CD4-positive, alpha-beta T cell treated with Interleukin-6 for 4 hours (primary cell): ENCODE measurements around the gene SIPA1L3.
"Not testable (repeated sequence)": the region's sequence is repeated elsewhere in the genome, so short reads cannot be mapped to it uniquely, and the experiment has no call there.

Experiments used
- DNase-seq: peaks from one replicate; pipeline ENCODE4 v3.0.0-alpha.2; 2020; ENCODE audit warnings: mixed read lengths

The SIPA1L3 gene

GRCh38 chr19:37906869-37907734 is at the start of gene SIPA1L3:
TSS of gene SIPA1L3 (plus strand) at chr19:37907208. CDS start at chr19:38081566, 174,358 bp downstream.
- DNase-seq = peak; percentile 95

DNA sequence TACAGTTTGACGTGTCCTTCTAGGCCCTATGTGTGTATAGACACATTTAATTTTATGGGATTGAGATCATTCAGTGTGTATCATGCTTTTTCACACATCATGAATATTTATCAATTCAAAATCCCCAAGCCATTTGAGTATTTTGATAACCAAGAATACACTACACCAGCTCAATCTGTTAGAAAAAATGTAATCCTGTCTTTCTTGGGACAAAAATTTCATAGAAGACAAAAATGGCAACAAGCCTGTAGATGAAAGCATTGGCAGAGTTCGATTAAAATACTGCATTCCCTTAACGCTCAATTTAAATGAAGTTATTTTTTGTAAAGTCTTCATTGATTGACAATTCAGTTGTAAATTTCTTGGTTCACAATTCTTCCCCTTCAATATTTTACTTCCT is 42.5 kb upstream of the SIPA1L3 start:
- no peak for DNase-seq

DNA sequence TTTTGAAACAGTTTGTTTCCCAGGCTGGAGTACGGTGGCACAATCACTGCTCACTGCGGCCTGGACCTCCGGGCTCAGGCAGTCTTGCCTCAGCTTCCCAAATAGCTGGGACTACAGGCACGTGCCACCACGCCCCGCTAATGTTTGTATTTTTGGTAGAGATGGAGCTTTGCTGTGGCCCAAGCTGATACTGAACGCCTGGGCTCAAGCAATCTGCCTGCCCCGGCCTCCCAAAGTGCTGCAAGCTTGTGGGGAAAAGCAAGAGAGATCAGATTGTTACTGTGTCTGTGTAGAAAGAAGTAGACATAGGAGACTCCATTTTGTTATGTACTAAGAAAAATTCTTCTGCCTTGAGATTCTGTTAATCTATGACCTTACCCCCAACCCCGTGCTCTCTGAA is 41.1 kb upstream of the SIPA1L3 start:
- DNase-seq = not testable (repeated sequence)

GRCh38 chr19:37867831-37868230 is 39.2 kb upstream of the SIPA1L3 start:
- no peak for DNase-seq

- no peak for DNase-seq
Measured at GRCh38 chr19:37869766-37870340, 37.2 kb upstream of the SIPA1L3 start.

DNA sequence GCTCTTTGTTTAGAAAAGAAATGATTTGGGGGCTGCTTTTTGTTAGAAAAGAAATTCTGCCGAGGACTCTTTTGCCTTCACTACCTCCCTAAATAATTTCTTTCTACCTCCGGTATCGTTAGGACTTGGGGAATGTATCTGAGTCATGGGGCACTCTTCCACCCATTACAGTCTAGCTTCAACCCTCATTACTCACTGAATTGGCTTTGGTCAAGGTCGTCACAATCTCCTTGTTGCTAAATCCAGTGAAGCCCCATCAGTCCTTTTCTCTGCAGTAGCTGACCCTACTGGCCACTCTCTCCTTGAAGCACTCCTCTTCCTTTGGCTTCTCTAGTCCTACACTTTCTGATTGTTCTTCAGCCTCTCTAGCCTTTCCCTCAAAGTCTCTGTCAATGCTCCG is 34.6 kb upstream of the SIPA1L3 start:
- DNase-seq = no peak

DNA sequence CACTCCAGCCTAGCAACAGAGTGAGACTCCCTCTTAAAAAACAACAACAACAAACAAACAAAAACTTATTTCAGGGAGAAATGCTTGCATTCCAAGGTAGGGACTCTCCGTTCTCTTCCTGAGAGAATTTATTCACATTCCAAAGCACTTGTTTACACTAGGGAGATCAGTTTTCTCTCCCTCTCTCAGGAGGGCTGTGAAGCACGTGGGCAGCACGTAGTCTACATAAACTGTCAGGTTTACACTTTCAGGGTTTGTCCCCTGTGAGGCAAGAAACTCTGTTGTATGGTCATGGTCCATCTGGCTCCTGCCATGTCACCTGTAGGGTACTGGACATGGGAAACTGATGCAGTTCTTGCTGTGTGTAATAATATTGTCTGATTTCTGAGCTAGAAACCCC is 32.2 kb upstream of the SIPA1L3 start:
- no peak for DNase-seq

- DNase-seq = no peak
Measured at GRCh38 chr19:37876032-37876431, 31.0 kb upstream of the SIPA1L3 start.

DNA sequence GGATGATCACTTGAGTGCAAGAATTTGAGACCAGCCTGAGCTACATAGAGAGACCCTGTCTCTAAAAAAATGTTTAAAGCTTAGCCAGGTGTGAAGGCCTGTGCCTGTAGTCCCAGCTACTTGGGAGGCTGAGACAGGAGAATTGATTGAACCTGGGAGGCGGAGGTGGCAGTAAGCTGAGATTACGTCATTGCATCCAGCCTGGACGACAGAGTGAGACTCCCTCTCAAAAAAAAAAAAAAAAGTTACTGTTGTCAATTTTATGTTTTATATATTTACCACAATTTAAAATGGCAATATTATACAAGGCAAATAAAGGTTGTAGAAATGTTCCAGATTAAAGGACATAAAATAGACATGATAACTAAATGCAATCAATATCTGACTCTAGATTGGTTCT is 29.9 kb upstream of the SIPA1L3 start:
- no peak for DNase-seq

DNA sequence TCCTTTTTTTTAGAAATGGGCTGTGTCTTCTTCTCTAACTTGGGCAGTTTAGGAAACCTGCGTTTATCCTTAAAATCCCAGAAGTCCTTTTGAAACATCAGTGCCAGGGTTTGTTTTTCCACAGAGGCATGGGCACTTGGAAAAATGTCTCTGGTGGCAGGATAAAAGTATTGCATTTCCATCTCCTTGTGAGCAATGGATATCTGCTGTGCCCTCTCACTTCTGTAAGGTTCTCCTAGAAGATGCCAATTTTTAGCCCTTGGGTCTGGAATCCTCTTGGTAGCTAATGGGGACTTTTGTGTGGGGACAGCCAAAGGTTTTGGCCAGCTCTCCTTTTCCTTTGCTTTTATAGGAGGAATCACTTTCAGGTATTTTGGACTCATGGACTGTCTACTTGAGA is 21.6 kb upstream of the SIPA1L3 start:
- no peak for DNase-seq

GRCh38 chr19:37886571-37886970 is 20.4 kb upstream of the SIPA1L3 start:
- no peak for DNase-seq

GRCh38 chr19:37893845-37894575 is 13.0 kb upstream of the SIPA1L3 start:
- no peak for DNase-seq

- DNase-seq = no peak
Measured at GRCh38 chr19:37896180-37896579, 10.8 kb upstream of the SIPA1L3 start.

GRCh38 chr19:37899453-37899852 is 7.6 kb upstream of the SIPA1L3 start:
- no peak for DNase-seq

GRCh38 chr19:37899966-37900365 is 7.0 kb upstream of the SIPA1L3 start:
- no peak for DNase-seq

DNA sequence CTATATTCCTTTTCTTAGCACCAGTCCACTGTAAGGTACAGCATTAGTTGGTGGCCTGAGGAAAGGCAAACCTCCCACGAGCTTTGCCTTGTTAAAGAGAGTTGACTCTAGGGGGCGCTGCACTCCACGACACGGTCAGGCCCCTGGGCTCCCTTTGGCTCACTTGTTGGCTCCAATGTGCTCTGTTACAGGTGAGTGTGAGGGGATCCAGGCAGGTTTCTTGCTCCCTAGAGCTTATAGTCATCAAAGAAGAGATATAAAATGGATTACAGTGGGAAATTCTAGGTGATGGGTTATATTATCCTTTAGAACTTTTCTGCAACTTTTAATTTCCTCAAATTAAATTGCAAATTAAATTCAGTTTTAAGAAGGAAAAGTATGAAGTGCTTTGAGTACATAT is 4.3 kb upstream of the SIPA1L3 start:
- peak; percentile 89 for DNase-seq

DNA sequence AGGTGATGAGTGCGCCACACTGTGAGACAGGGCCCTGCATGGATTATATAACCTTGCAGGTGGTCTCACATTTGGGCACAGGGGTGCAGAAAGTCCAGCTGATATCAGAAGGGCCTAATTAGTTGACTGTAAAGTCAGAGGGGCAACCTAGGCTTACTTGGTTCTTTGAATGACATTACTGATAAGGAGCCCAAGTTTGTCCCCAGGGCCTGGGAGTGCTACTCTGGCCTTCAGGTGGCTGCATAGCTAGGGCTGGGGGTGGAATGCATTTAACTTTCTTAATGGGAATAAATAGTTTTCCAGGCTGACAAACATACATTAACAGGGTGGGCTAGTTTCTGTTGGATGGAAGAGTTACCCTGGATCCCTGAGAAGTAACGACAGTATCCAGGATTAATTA is 3.9 kb upstream of the SIPA1L3 start:
- no peak for DNase-seq

DNA sequence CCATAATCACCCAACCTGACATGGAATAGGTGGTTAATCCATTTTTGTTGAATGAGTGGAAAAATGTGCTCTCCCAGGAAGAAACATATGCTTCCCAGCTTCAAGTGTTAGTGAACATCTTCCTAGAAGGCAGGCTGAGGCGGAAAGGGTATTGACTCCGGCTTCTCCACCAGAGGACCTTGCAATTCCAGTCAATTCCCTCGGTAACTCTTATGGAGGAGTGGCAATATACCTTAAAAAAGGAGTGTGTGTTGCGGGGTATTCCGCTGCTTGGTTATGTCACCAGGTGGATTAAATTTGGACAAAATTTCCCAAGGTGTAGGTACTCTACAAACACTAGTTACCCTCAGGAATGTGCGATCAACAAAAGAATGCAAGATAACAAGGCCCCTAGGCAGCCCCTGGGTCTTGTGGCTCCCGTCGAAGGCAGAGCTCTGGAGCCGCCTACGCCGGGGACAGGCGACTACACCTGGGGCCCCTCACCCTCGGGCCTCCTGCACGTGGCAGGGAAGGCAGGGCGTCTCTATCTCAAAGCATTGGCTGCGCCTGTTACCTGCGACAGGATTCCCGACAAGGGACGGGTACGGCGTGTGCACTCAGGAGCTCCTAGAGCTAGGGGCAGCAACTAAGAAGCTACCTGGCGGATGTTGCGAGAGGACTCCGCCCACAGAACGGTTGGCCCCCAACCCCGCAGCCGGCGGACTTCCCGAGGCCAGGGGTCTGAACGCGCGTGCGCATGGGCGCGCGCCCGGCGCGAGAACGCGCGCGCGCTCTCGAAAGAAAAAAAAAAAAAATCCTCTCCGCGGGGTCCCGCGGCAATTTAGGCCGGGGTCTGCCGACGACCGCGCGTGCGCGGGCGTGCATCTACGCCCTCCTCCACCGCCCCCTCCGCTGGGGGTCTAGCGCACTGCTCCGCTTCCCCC is 801 bp upstream of the SIPA1L3 start, which contains the start of gene WDR87:
WDR87 (minus strand) TSS at position 649 of the 923 bp plus-strand sequence. CDS start 8,355 bp downstream, outside the sequence.
- peak; percentile 76 for DNase-seq

DNA sequence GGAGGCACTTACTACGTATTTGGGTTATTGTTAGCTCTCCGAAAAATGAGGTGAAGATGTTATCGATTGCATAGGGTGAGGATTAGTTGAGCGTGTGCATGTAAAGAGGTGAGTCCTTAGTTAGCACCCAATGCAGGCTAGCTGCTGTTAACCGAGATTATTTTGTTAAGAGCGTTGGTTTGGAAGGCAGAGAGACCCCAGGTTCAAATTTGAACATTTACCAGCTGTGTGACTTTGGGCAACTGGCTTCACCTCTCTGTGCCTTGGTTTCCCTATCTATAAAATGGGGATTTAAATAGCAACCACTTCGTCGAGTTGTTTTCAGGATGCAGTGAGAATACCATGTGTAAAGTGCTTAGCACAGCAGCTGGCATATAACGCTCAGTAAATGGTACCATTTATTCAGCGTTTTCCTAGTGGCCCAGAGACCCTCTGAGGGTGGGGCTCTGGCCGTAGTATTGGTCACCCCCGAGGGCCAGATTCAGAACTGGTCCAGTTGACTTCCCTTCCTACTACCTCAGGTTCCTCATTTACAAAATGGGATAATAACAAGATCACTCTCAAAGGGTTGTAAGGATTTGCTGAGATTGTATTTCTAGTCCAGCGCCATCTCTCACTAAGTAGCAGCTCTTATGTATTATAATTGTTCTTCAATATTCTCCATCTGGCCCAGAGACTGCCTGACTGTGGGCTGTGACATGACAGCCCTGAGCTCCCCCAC is 887 bp downstream of the SIPA1L3 start:
- no peak for DNase-seq

DNA sequence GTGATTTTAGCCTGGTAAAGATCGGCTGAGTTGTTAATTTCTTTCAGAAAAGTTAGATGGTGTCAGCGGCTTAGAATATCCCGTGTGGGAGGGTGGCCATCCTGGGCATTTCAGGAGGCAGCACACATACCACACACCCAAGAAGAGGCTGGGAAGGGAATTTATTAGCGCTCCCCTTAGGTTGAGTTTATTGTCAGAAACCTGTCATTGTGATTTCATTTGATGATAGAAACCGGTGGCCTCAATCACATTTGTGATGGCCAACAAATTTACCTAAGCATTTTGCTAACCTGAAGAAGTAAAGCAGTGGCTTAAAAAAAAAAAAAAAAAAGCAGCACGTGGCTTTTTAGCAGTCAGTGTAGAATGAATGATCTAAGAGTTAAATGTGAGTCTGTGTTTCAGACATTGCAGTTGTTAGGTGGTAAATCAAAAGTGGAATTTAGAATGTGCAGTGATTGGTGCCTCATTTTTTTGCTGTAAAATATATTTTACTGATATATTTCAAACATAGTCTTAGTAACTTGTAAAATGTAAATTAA is 2.7 kb downstream of the SIPA1L3 start:
- no peak for DNase-seq

DNA sequence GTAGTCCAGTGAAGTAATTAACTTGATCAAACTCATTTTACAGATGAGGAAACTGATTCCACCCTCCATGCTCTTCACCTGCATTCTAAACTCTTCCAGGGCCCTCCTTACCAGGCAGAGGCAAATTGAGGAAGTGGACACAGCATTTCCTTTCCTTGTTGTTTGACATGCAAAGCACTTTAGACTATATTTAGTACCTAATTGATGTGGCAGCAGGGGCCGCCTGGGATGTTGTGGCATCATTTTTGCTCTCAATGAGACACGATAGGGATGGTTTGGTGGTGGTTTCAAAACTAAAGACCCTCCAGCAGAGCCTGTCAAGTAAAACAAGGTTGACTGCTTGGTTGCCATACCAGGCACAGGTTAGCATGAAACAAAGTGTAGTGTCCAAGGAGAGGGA is 7.9 kb downstream of the SIPA1L3 start:
- no peak for DNase-seq
